HEK293 (cell line): Measurements from ENCODE around the gene SRSF4.

Source experiments
- CTCF ChIP-seq: fragments of 450-650 bp; formaldehyde crosslinking; IDR thresholded peaks from 2 replicates; pipeline ENCODE4 v1.5.1; 2016; ENCODE audit warnings: missing biosample characterization, missing genetic modification characterization
- HOXC10 ChIP-seq: sonication (generic); formaldehyde crosslinking; IDR thresholded peaks from 2 replicates; pipeline ENCODE4 v1.8.1; 2023; ENCODE audit warnings: mild to moderate bottlenecking, missing genetic modification reagents
- MZF1 ChIP-seq: fragments of 450-650 bp; formaldehyde crosslinking; IDR thresholded peaks from 2 replicates; pipeline ENCODE4 v1.5.1; 2017; ENCODE audit warnings: missing biosample characterization, missing genetic modification characterization, borderline replicate concordance
- YY1 ChIP-seq: fragments of 450-650 bp; formaldehyde crosslinking; IDR thresholded peaks from 2 replicates; pipeline ENCODE4 v1.5.1; 2018; ENCODE audit warnings: missing biosample characterization, missing genetic modification characterization
- ZBTB26 ChIP-seq: fragments of 450-650 bp; formaldehyde crosslinking; optimal IDR thresholded peaks from 2 replicates; pipeline ENCODE3; 2016; ENCODE audit warnings: missing biosample characterization, mild to moderate bottlenecking, missing genetic modification characterization
- ZEB2 ChIP-seq: fragments of 450-650 bp; formaldehyde crosslinking; IDR thresholded peaks from 2 replicates; pipeline ENCODE4 v1.5.1; 2016; ENCODE audit warnings: missing biosample characterization, missing genetic modification characterization
- ZFP41 ChIP-seq: fragments of 450-650 bp; formaldehyde crosslinking; IDR thresholded peaks from 2 replicates; pipeline ENCODE4 v1.5.1; 2016; ENCODE audit warnings: missing biosample characterization, missing genetic modification characterization, borderline replicate concordance
- ZNF174 ChIP-seq: fragments of 450-650 bp; formaldehyde crosslinking; IDR thresholded peaks from 2 replicates; pipeline ENCODE4 v1.5.0; 2017; ENCODE audit warnings: missing biosample characterization, mild to moderate bottlenecking, missing genetic modification characterization
- ZNF274 ChIP-seq, 2 experiments: fragments of 200-500 bp in 1 of 2; fragments of 450-650 bp in 1 of 2; sonication (Bioruptor generic) in 1 of 2; formaldehyde crosslinking in 1 of 2; IDR thresholded peaks; 2 replicates each; pipeline versions ENCODE4 v1.5.1 to v1.6.1; 2014 to 2016; ENCODE audit warnings: borderline replicate concordance in 1 of 2, inconsistent platforms in 1 of 2, low read length in 1 of 2, missing biosample characterization in 1 of 2, missing genetic modification characterization in 1 of 2
- ZNF354C ChIP-seq: fragments of 450-650 bp; formaldehyde crosslinking; IDR thresholded peaks from 2 replicates; pipeline ENCODE4 v1.5.1; 2016; ENCODE audit warnings: missing biosample characterization, missing genetic modification characterization, low read depth, borderline replicate concordance
- ZNF394 ChIP-seq: fragments of 450-650 bp; formaldehyde crosslinking; IDR thresholded peaks from 2 replicates; pipeline ENCODE4 v1.5.1; 2016; ENCODE audit warnings: missing biosample characterization, missing genetic modification characterization, mild to moderate bottlenecking, moderate library complexity, borderline replicate concordance

- TF ChIP-seq ZNF174 (tag by site-specific recombination) (no peak), ZFP41 (tag by site-specific recombination) (no peak), HOXC10 (CRISPR knock-in tag) (no peak), ZEB2 (tag by site-specific recombination) (no peak), ZNF394 (no peak), CTCF (tag by site-specific recombination) (no peak), YY1 (no peak), ZNF354C (tag by site-specific recombination) (no peak), ZBTB26 (tag by site-specific recombination) (no peak), MZF1 (tag by site-specific recombination) (no peak), ZNF274 (IDR thresholded peaks at IDR 0.05; ENCODE audit: low read length) (no peak), ZNF274 (tag by site-specific recombination; IDR thresholded peaks at IDR 0.05; ENCODE audit: borderline replicate concordance) (no peak)
Observed at GRCh38 chr1:29142714-29143113, 39.0 kb downstream of the SRSF4 start.
